Ascending aorta (tissue), 2 donors: Measurements from ENCODE around the gene TBC1D10A. TPM values are rescaled to one million over a fixed set of nuclear protein-coding genes. Genes with fewer than 3 reads are reported as not detected.
A peak's percentile ranks its signal among the peaks of the same experiment; 100 is the strongest.

Source experiments
- DNase-seq, 2 donors: peaks; one replicate each; pipeline ENCODE4 v3.0.0-alpha.2; 2019; ENCODE audit warnings: low spot score in 2 of 2
- H3K27ac ChIP-seq, 2 donors: fragments of 200-600 bp; sonication (generic); one replicate each; pipeline ENCODE4 v1.5.1; 2016 to 2017; ENCODE audit warnings: mild to moderate bottlenecking in 1 of 2
- H3K27me3 ChIP-seq: fragments of 200-600 bp; sonication (generic); one replicate; pipeline ENCODE4 v1.5.1; 2017
- H3K36me3 ChIP-seq, 2 donors: fragments of 200-600 bp; sonication (generic); one replicate each; pipeline ENCODE4 v1.5.1; 2016
- H3K4me1 ChIP-seq, 2 donors: fragments of 200-600 bp; sonication (generic); one replicate each; pipeline ENCODE4 v1.5.1; 2016 to 2017; ENCODE audit warnings: mild to moderate bottlenecking in 1 of 2
- H3K4me3 ChIP-seq, 2 donors: fragments of 200-600 bp; sonication (generic); one replicate each; pipeline ENCODE4 v1.5.1; 2016 to 2017; ENCODE audit warnings: mild to moderate bottlenecking in 1 of 2
- H3K9me3 ChIP-seq, 2 donors: fragments of 200-600 bp; sonication (generic); one replicate each; pipeline ENCODE4 v1.5.1; 2016
- CTCF ChIP-seq, 3 experiments: fragments of 200-600 bp in 2 of 3; fragments of 450-650 bp in 1 of 3; sonication (generic) in 2 of 3; IDR thresholded peaks; one replicate each; pipeline ENCODE4 v1.5.1; 2016 to 2019; ENCODE audit warnings: antibody characterized with exemption in 3 of 3, mild to moderate bottlenecking in 1 of 3, moderate library complexity in 1 of 3
- intact Hi-C: fragments of 100-400 bp; cut with DNase I; formaldehyde crosslinking; loops from one replicate; pipeline ENCODE4 v1.15.1; 2023
- total RNA-seq: library from RNA; depleted of rRNA; stranded (reverse); fragments of >200 nt; gene quantifications from one replicate; pipeline ENCODE4 v1.1.0, GENCODE V29; 2016

Gene TBC1D10A
- total RNA-seq: 107 TPM

- Histone ChIP-seq H3K4me1 (peaks cover 10 to 39% of the 10 kb centered on the region in 2 donors), H3K9me3 (no peaks in the 10 kb centered on the region), H3K27ac (peak within 1 kb of the TSS; percentile 94 to 95), H3K27me3 (no peaks in the 10 kb centered on the region), H3K4me3 (peak within 1 kb of the TSS; percentile 95 to 100), H3K36me3 (peaks cover 0 to 15% of the 10 kb centered on the region in 2 donors)
- no peak for TF ChIP-seq CTCF (IDR thresholded peaks at IDR 0.05)
- DNase-seq: peak; percentile 80 to 95
- intact Hi-C loops: loop anchor here (1.0 to 5.0 kb wide), 4 partner anchors 23 to 725 kb away; partner anchors contain the start of genes NF2 and SF3A1
Observed at GRCh38 chr22:30326706-30327362, at the start of gene TBC1D10A. TBC1D10A (minus strand) TSS chr22:30326941; CDS start chr22:30326881, 60 bp downstream.

GRCh38 chr22:30375312-30375849 is 48.6 kb upstream of the TBC1D10A start:
- Histone ChIP-seq H3K36me3 (peaks cover 4 to 13% of the 10 kb centered on the region in 2 donors), H3K27me3 (no peaks in the 10 kb centered on the region), H3K4me1 (no peaks in the 10 kb centered on the region), H3K9me3 (no peaks in the 10 kb centered on the region), H3K4me3 (no peak overlapping the region), H3K27ac (no peak overlapping the region)
- no peak for DNase-seq
- intact Hi-C loops: no loop called here
- TF ChIP-seq CTCF (IDR thresholded peaks at IDR 0.05): no peak

GRCh38 chr22:30373331-30374325 is 46.9 kb upstream of the TBC1D10A start:
- Histone ChIP-seq H3K9me3 (no peaks in the 10 kb centered on the region), H3K4me1 (no peaks in the 10 kb centered on the region), H3K27ac (no peak overlapping the region), H3K4me3 (no peak overlapping the region), H3K36me3 (no peaks in the 10 kb centered on the region), H3K27me3 (no peaks in the 10 kb centered on the region)
- intact Hi-C loops: no loop called here
- no peak for DNase-seq
- TF ChIP-seq CTCF (IDR thresholded peaks at IDR 0.05): no peak

GRCh38 chr22:30372915-30373314 is 46.2 kb upstream of the TBC1D10A start:
- H3K4me3 ChIP-seq: no peak overlapping the region
- no peaks in the 10 kb centered on the region for H3K36me3 ChIP-seq
- no peaks in the 10 kb centered on the region for H3K4me1 ChIP-seq
- H3K27ac ChIP-seq: no peak overlapping the region
- TF ChIP-seq CTCF (IDR thresholded peaks at IDR 0.05): no peak
- intact Hi-C loops: no loop called here
- DNase-seq: no peak
- no peaks in the 10 kb centered on the region for H3K9me3 ChIP-seq
- H3K27me3 ChIP-seq: no peaks in the 10 kb centered on the region

- H3K36me3 ChIP-seq: no peaks in the 10 kb centered on the region
- no peaks in the 10 kb centered on the region for H3K4me1 ChIP-seq
- no peak overlapping the region for H3K27ac ChIP-seq
- no peak for DNase-seq
- intact Hi-C loops: no loop called here
- no peak overlapping the region for H3K4me3 ChIP-seq
- H3K27me3 ChIP-seq: no peaks in the 10 kb centered on the region
- no peak for TF ChIP-seq CTCF (IDR thresholded peaks at IDR 0.05)
- H3K9me3 ChIP-seq: no peaks in the 10 kb centered on the region
Observed at GRCh38 chr22:30371981-30372380, 45.2 kb upstream of the TBC1D10A start.
